Neural progenitor cell (in vitro differentiated cells): Measurements from ENCODE around the gene AQP5.

Experiments
- EZH2phosphoT487 ChIP-seq: fragments of 200-600 bp; sonication (generic); IDR thresholded peaks from 2 replicates; pipeline ENCODE4 v1.6.1; 2017; ENCODE audit warnings: antibody characterized with exemption
- TF ChIP-seq, protein P1 (sequence below): fragments of 200-600 bp; sonication (generic); IDR thresholded peaks from 2 replicates; pipeline ENCODE4 v1.5.1; 2017; ENCODE audit warnings: antibody characterized with exemption, mild to moderate bottlenecking

DNA sequence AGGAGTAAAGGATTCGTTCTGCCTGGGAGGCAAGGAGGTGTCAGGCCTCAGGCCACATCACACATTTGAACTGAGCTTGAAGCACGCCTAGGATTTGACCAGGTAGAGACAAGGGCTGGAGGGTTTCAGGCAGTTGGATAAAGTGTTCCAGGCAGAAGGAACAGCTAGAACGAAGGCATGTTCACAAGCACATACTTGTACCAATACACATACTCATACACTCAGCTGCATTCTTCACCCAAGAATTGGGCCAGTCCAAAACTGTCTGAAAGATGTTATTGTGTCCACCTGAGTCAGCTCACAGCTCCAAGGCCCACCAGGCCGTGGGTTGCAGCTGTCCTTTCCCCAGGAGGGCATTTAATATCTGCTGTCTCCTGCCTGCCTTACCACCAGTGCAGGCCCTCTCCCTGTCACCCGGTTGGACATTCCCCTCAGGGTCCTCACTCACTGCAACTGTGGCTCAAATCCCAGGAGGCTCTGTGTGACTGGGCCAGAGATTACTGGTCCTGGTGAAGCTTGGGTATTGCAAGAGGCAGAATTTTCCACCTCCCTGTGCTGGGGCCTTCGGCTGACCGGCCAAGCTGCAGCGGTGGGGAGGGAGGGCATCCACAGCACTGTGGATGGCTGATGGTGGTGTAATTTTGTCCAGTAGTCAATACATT lies 23.9 kb upstream of the AQP5 start:
- TF ChIP-seq, protein P1, sequence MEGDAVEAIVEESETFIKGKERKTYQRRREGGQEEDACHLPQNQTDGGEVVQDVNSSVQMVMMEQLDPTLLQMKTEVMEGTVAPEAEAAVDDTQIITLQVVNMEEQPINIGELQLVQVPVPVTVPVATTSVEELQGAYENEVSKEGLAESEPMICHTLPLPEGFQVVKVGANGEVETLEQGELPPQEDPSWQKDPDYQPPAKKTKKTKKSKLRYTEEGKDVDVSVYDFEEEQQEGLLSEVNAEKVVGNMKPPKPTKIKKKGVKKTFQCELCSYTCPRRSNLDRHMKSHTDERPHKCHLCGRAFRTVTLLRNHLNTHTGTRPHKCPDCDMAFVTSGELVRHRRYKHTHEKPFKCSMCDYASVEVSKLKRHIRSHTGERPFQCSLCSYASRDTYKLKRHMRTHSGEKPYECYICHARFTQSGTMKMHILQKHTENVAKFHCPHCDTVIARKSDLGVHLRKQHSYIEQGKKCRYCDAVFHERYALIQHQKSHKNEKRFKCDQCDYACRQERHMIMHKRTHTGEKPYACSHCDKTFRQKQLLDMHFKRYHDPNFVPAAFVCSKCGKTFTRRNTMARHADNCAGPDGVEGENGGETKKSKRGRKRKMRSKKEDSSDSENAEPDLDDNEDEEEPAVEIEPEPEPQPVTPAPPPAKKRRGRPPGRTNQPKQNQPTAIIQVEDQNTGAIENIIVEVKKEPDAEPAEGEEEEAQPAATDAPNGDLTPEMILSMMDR: no peak
- TF ChIP-seq EZH2phosphoT487: no peak
